Transverse colon (tissue), 4 donors: ENCODE data around the gene ZNF81.

Experiments
- CTCF ChIP-seq, 5 experiments: fragments of 200-600 bp in 3 of 5; fragments of 450-650 bp in 2 of 5; sonication (generic) in 3 of 5; IDR thresholded peaks; 1 replicate in 2 of 5; 2 replicates in 3 of 5; pipeline ENCODE4 v1.5.1; 2016 to 2017; ENCODE audit warnings: antibody characterized with exemption in 5 of 5, inconsistent platforms in 3 of 5, mild to moderate bottlenecking in 2 of 5, moderate library complexity in 1 of 5
- POLR2AphosphoS5 ChIP-seq, 3 donors: sonication (generic); formaldehyde crosslinking; IDR thresholded peaks; one replicate each; pipeline ENCODE4 v1.6.1; 2016; ENCODE audit warnings: antibody characterized with exemption in 3 of 3

GRCh38 chrX:47900833-47901232 is 64.1 kb downstream of the ZNF81 start:
- TF ChIP-seq CTCF (IDR thresholded peaks at IDR 0.05) (no peak), POLR2AphosphoS5 (IDR thresholded peaks at IDR 0.05) (no peak)
